BJ (cell line): Measurements from ENCODE around the gene TUNAR. TPM values are rescaled to one million over a fixed set of nuclear protein-coding genes. Genes with fewer than 3 reads are reported as not detected.

Source experiments
- CTCF ChIA-PET: fragments of 350-600 bp; formaldehyde crosslinking; extraction: SDS; loops from one replicate; lab custom pipeline; 2021; ENCODE audit warnings: antibody characterized with exemption, inconsistent platforms; lab: Yijun Ruan, JAX
- POLR2A ChIA-PET: fragments of 300-600 bp; sonication (Branson Sonifier 250); formaldehyde crosslinking; extraction: SDS; loops from one replicate; lab custom pipeline; 2021; ENCODE audit warnings: antibody characterized with exemption; lab: Charles Lee
- DNase-seq: peaks from one replicate; pipeline ENCODE4 v3.0.0-alpha.2; 2011; ENCODE audit warnings: low read depth
- H3K27me3 ChIP-seq: 2 replicates; pipeline ENCODE4 v1.6.0; 2011; ENCODE audit warnings: low read length; ENCODE audit not compliant: control insufficient read depth, insufficient read depth
- H3K36me3 ChIP-seq: 2 replicates; pipeline ENCODE4 v1.5.1; 2011; ENCODE audit warnings: low read length; ENCODE audit not compliant: control insufficient read depth, insufficient read depth
- H3K4me3 ChIP-seq: 2 replicates; pipeline ENCODE4 v1.5.1; 2011; ENCODE audit warnings: low read depth, mild to moderate bottlenecking, control low read depth, low read length
- CTCF ChIP-seq: IDR thresholded peaks from 2 replicates; pipeline ENCODE4 v1.5.1; 2011; ENCODE audit warnings: low read depth, mild to moderate bottlenecking, control low read depth, inconsistent platforms, low read length, moderate library complexity; ENCODE audit not compliant: insufficient read depth
- polyA plus RNA-seq: library from polyadenylated mRNA; depleted of rRNA; stranded (reverse); fragments of >200 nt; gene quantifications from 2 replicates; pipeline ENCODE4 v1.2.3, GENCODE V29; 2011

Gene TUNAR
- polyA plus RNA-seq, 1 experiment = not detected

GRCh38 chr14:95944462-95944861, 67.8 kb downstream of the TUNAR start:
- Histone ChIP-seq H3K4me3 (no peak overlapping the region), H3K27me3 (no peaks in the 10 kb centered on the region), H3K36me3 (no peaks in the 10 kb centered on the region)
- no peak for TF ChIP-seq CTCF
- POLR2A ChIA-PET = no interaction called here
- CTCF ChIA-PET = no interaction called here
- no peak for DNase-seq

GRCh38 chr14:95946867-95947266, 70.2 kb downstream of the TUNAR start:
- no peak for DNase-seq
- no peak overlapping the region for H3K4me3 ChIP-seq
- ChIA-PET POLR2A (no interaction called here), CTCF (no interaction called here)
- no peaks in the 10 kb centered on the region for H3K27me3 ChIP-seq
- no peaks in the 10 kb centered on the region for H3K36me3 ChIP-seq
- no peak for TF ChIP-seq CTCF

- H3K36me3 ChIP-seq = no peaks in the 10 kb centered on the region
- DNase-seq = no peak
- TF ChIP-seq CTCF = no peak
- ChIA-PET POLR2A (no interaction called here), CTCF (no interaction called here)
- no peak overlapping the region for H3K4me3 ChIP-seq
- H3K27me3 ChIP-seq = no peaks in the 10 kb centered on the region
Observed at GRCh38 chr14:95948558-95948981, 71.9 kb downstream of the TUNAR start.

- no peak for DNase-seq
- H3K36me3 ChIP-seq = no peaks in the 10 kb centered on the region
- no peak overlapping the region for H3K4me3 ChIP-seq
- CTCF ChIA-PET = no interaction called here
- no peak for TF ChIP-seq CTCF
- POLR2A ChIA-PET = no interaction called here
- H3K27me3 ChIP-seq = no peaks in the 10 kb centered on the region
Observed at GRCh38 chr14:95951359-95951758, 74.7 kb downstream of the TUNAR start.

GRCh38 chr14:95953111-95953724, 76.6 kb downstream of the TUNAR start:
- no peak for DNase-seq
- H3K36me3 ChIP-seq = no peaks in the 10 kb centered on the region
- ChIA-PET POLR2A (no interaction called here), CTCF (interaction anchor here (1.0 kb wide), 1 partner anchor 18 kb away, joined by 3 read pairs; no protein-coding TSS in a partner anchor)
- H3K27me3 ChIP-seq = no peaks in the 10 kb centered on the region
- no peak for TF ChIP-seq CTCF
- no peak overlapping the region for H3K4me3 ChIP-seq
